NCI-H187 treated with DMSO at 0.1 percent for 48 hours (cell line): ENCODE data around the gene GRAMD2A.

Experiments
- DNase-seq: peaks from one replicate; lab custom pipeline; 2025; lab: John Stamatoyannopoulos, UW

GRAMD2A gene

GRCh38 chr15:72167445-72167844, 30.1 kb downstream of the GRAMD2A start:
- DNase-seq, result no peak

GRCh38 chr15:72166716-72167417, 30.7 kb downstream of the GRAMD2A start:
- no peak for DNase-seq

GRCh38 chr15:72163719-72164118, 33.9 kb downstream of the GRAMD2A start:
- no peak for DNase-seq

GRCh38 chr15:72162569-72162968, 35.0 kb downstream of the GRAMD2A start:
- DNase-seq, result no peak

GRCh38 chr15:72161361-72162132, 36.0 kb downstream of the GRAMD2A start:
- DNase-seq, result no peak

- no peak for DNase-seq
These were observed 36.8 kb downstream of the GRAMD2A start for GRCh38 chr15:72160696-72161245.

GRCh38 chr15:72156928-72157327, 40.7 kb downstream of the GRAMD2A start:
- no peak for DNase-seq

- DNase-seq, result peak; percentile 49
These were observed 41.7 kb downstream of the GRAMD2A start for GRCh38 chr15:72155635-72156616.

GRCh38 chr15:72155003-72155621, 42.5 kb downstream of the GRAMD2A start:
- peak; percentile 32 for DNase-seq

- DNase-seq, result no peak
These were observed 43.3 kb downstream of the GRAMD2A start for GRCh38 chr15:72154316-72154715.

GRCh38 chr15:72153269-72154000, 44.2 kb downstream of the GRAMD2A start:
- DNase-seq, result no peak

- DNase-seq, result no peak
These were observed 50.2 kb downstream of the GRAMD2A start for GRCh38 chr15:72147418-72147817.

- no peak for DNase-seq
These were observed 50.7 kb downstream of the GRAMD2A start for GRCh38 chr15:72146934-72147333.

- no peak for DNase-seq
These were observed 51.4 kb downstream of the GRAMD2A start for GRCh38 chr15:72146221-72146620.

- no peak for DNase-seq
These were observed 56.2 kb downstream of the GRAMD2A start for GRCh38 chr15:72141171-72142084.

GRCh38 chr15:72140088-72140487, 57.5 kb downstream of the GRAMD2A start:
- DNase-seq, result no peak

GRCh38 chr15:72139667-72140066, 57.9 kb downstream of the GRAMD2A start:
- DNase-seq, result no peak

GRCh38 chr15:72136170-72137051, 61.2 kb downstream of the GRAMD2A start:
- no peak for DNase-seq

- DNase-seq, result no peak
These were observed 61.9 kb downstream of the GRAMD2A start for GRCh38 chr15:72135719-72136118.
